HepG2 (cell line): ENCODE results near the gene ZC3H12A. TPM values are rescaled to one million over a fixed set of nuclear protein-coding genes. Genes with fewer than 3 reads are reported as not detected.

ENCODE experiments used
- ATF1 ChIP-seq: IDR thresholded peaks from 2 replicates; pipeline ENCODE4 v1.6.1; 2016; ENCODE audit warnings: mild to moderate bottlenecking, control low read depth
- CENPT ChIP-seq: sonication (generic); formaldehyde crosslinking; IDR thresholded peaks from 2 replicates; pipeline ENCODE4 v1.8.0; 2022; ENCODE audit warnings: low read depth, mild to moderate bottlenecking, moderate library complexity, missing genetic modification reagents
- CHD4 ChIP-seq: fragments of 200-600 bp; sonication (generic); IDR thresholded peaks from 2 replicates; pipeline ENCODE4 v1.7.0; 2017; ENCODE audit warnings: mild to moderate bottlenecking, low read length, borderline replicate concordance
- FOXA1 ChIP-seq, 2 experiments: fragments of 450-650 bp in 1 of 2; sonication (generic) in 1 of 2; formaldehyde crosslinking in 1 of 2; IDR thresholded peaks; 2 replicates each; pipeline versions ENCODE4 v1.4.0 to v1.6.1; 2016 to 2020; ENCODE audit warnings: missing genetic modification reagents in 1 of 2
- ISL2 ChIP-seq: sonication (generic); formaldehyde crosslinking; IDR thresholded peaks from 2 replicates; pipeline ENCODE4 v1.5.0; 2020; ENCODE audit warnings: missing genetic modification reagents
- KAT2B ChIP-seq: fragments of 150-350 bp; IDR thresholded peaks from 2 replicates; pipeline ENCODE4 v1.6.1; 2014; ENCODE audit warnings: low read depth, low read length, borderline replicate concordance
- KDM2A ChIP-seq: sonication (generic); formaldehyde crosslinking; IDR thresholded peaks from 2 replicates; pipeline ENCODE4 v1.4.0; 2020; ENCODE audit warnings: low read depth, missing genetic modification reagents, borderline replicate concordance
- MAFK ChIP-seq, 2 experiments: IDR thresholded peaks in 1 of 2; conservative IDR thresholded peaks in 1 of 2; 2 replicates each; pipeline ENCODE4 v1.6.1; 2011; ENCODE audit warnings: improper control_type of control experiment in 2 of 2, low read length in 2 of 2
- NFRKB ChIP-seq: fragments of 450-650 bp; IDR thresholded peaks from 2 replicates; pipeline ENCODE4 v1.6.1; 2017
- RAD51 ChIP-seq: fragments of 450-650 bp; IDR thresholded peaks from 2 replicates; pipeline ENCODE4 v1.6.1; 2016; ENCODE audit warnings: borderline replicate concordance
- TMF1 ChIP-seq: sonication (generic); formaldehyde crosslinking; IDR thresholded peaks from 2 replicates; pipeline ENCODE4 v1.8.1; 2022; ENCODE audit warnings: low read depth, missing genetic modification reagents
- TOE1 ChIP-seq: sonication (generic); formaldehyde crosslinking; IDR thresholded peaks from 2 replicates; pipeline ENCODE4 v1.4.0; 2020; ENCODE audit warnings: mild to moderate bottlenecking, missing genetic modification reagents
- ZKSCAN8 ChIP-seq: IDR thresholded peaks from 2 replicates; pipeline ENCODE4 v1.6.1; 2016; ENCODE audit warnings: borderline replicate concordance, missing genetic modification reagents, missing compliant biosample characterization
- ZNF432 ChIP-seq: sonication (generic); formaldehyde crosslinking; IDR thresholded peaks from 2 replicates; pipeline ENCODE4 v1.5.0; 2020; ENCODE audit warnings: missing genetic modification reagents, mild to moderate bottlenecking, borderline replicate concordance
- ZNF501 ChIP-seq: sonication (generic); formaldehyde crosslinking; IDR thresholded peaks from 2 replicates; pipeline ENCODE4 v1.5.1; 2020; ENCODE audit warnings: mild to moderate bottlenecking, moderate library complexity, missing genetic modification reagents
- ZNF547 ChIP-seq: sonication (generic); formaldehyde crosslinking; IDR thresholded peaks from 2 replicates; pipeline ENCODE4 v1.5.1; 2020; ENCODE audit warnings: mild to moderate bottlenecking, missing genetic modification reagents
- ZNF7 ChIP-seq: IDR thresholded peaks from 2 replicates; pipeline ENCODE4 v1.6.1; 2016; ENCODE audit warnings: missing biosample characterization, missing genetic modification reagents
- ZNF709 ChIP-seq: sonication (generic); formaldehyde crosslinking; IDR thresholded peaks from 2 replicates; pipeline ENCODE4 v1.5.0; 2020; ENCODE audit warnings: mild to moderate bottlenecking, missing genetic modification reagents
- polyA plus RNA-seq, 8 experiments: library from polyadenylated mRNA; depleted of rRNA in 3 of 8; stranded (reverse) in 7 of 8; unstranded in 1 of 8; fragments of >200 nt; fragmentation: Illumina TruSeq in 4 of 8; extraction: Trizol in 4 of 8; gene quantifications; 2 replicates each; pipeline versions ENCODE4 v1.2.1 to v1.2.3, GENCODE V29; 2011 to 2016; ENCODE audit warnings: low read depth in 4 of 8, missing spikeins in 1 of 8, mixed read lengths in 1 of 8; ENCODE audit not compliant: insufficient read depth in 1 of 8
- total RNA-seq, 5 experiments: library from RNA; depleted of rRNA; stranded (reverse); fragments of >200 nt; fragmentation: Illumina TruSeq; extraction: Trizol; gene quantifications; 2 replicates each; pipeline ENCODE4 v1.2.3, GENCODE V29; 2016; ENCODE audit warnings: low read depth in 1 of 5
- TF ChIP-seq, protein P1 (sequence below): sonication (generic); formaldehyde crosslinking; IDR thresholded peaks from 2 replicates; pipeline ENCODE4 v1.8.0; 2023; ENCODE audit warnings: mild to moderate bottlenecking, missing genetic modification reagents
- TF ChIP-seq, protein P2 (sequence below): IDR thresholded peaks from 2 replicates; pipeline ENCODE4 v1.6.1; 2016
- TF ChIP-seq, protein P3 (sequence below): IDR thresholded peaks from 2 replicates; pipeline ENCODE4 v1.6.1; 2016; ENCODE audit warnings: missing biosample characterization, missing genetic modification reagents, low read depth
- TF ChIP-seq, protein P4 (sequence below): sonication (generic); formaldehyde crosslinking; IDR thresholded peaks from 2 replicates; pipeline ENCODE4 v1.5.0; 2020; ENCODE audit warnings: mild to moderate bottlenecking, low read depth, missing genetic modification reagents, borderline replicate concordance
- TF ChIP-seq, protein P5 (sequence below), 2 experiments: sonication (generic) in 1 of 2; formaldehyde crosslinking in 1 of 2; IDR thresholded peaks; 2 replicates each; pipeline versions ENCODE4 v1.4.0 to v1.6.1; 2018 to 2020; ENCODE audit warnings: missing genetic modification reagents in 2 of 2, borderline replicate concordance in 1 of 2, low read depth in 1 of 2, mild to moderate bottlenecking in 1 of 2, missing biosample characterization in 1 of 2

The ZC3H12A gene
- total and polyA plus RNA-seq, 2 of the 13 experiments (the other 11 are each of a cell fraction or from before 2014, with no cell fraction given) = 6.8 to 13.3 TPM

DNA sequence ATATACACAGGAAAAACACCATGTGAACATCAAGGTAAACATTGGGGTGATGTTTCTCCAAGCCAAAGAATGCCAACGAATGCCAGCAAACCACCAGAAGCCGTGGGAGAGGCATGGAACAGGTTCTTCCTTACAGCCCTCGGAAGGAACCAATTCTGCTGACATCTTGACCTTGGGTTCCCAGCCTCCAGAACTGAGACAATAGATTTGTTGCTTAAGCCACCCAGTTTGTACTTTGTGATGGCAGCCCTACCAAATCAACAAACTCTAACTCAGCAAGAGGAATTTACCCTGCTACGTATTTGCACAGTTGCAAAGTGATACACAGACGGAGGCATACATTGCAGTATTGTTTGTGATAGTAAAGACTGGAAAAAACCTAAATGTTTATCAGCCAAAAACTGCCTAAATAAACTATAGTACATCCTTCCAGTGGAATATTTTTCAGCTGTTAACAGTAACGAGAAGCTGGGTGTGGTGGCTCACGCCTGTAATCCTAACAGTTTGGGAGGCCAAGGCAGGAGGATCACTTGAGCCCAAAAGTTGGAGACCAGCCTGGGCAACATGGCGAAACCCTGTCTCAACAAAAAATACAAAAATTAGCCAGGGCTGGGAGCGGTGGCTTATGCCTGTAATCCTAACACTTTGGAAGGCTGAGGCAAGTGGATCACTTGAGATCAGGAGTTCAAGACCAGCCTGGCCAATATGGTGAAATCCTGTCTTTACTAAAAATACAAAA is 12.5 kb upstream of the ZC3H12A start (continued):
- TF ChIP-seq TOE1 (no peak), KAT2B (no peak), ATF1 (CRISPR knock-in tag) (no peak), TMF1 (CRISPR knock-in tag) (no peak), RAD51 (no peak), CENPT (CRISPR knock-in tag) (no peak), ZNF547 (CRISPR knock-in tag) (no peak), NFRKB (no peak), MAFK (conservative IDR thresholded peaks at IDR 0.05 in 1 of 2, IDR thresholded peaks at IDR 0.05 in 1 of 2; ENCODE audit: low read length in 2 of 2) (peak in 1 of 2 experiments; percentile 5; a peak in 1 of 4 replicates), ZNF709 (CRISPR knock-in tag) (no peak), ZNF501 (no peak), KDM2A (CRISPR knock-in tag) (no peak), CHD4 (no peak), ZNF7 (CRISPR knock-in tag) (no peak), ZNF432 (no peak), ZKSCAN8 (CRISPR knock-in tag) (no peak), ISL2 (no peak), FOXA1 (IDR thresholded peaks at IDR 0.05) (no peak), FOXA1 (CRISPR knock-in tag; IDR thresholded peaks at IDR 0.05) (peak; percentile 26; the same call in 1 of the 2 replicates)
- TF ChIP-seq, protein P1, sequence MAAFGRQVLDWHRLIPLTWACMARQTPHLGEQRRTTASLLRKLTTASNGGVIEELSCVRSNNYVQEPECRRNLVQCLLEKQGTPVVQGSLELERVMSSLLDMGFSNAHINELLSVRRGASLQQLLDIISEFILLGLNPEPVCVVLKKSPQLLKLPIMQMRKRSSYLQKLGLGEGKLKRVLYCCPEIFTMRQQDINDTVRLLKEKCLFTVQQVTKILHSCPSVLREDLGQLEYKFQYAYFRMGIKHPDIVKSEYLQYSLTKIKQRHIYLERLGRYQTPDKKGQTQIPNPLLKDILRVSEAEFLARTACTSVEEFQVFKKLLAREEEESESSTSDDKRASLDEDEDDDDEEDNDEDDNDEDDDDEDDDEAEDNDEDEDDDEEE (CRISPR knock-in tag) = no peak
- TF ChIP-seq, protein P2, sequence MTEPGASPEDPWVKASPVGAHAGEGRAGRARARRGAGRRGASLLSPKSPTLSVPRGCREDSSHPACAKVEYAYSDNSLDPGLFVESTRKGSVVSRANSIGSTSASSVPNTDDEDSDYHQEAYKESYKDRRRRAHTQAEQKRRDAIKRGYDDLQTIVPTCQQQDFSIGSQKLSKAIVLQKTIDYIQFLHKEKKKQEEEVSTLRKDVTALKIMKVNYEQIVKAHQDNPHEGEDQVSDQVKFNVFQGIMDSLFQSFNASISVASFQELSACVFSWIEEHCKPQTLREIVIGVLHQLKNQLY (CRISPR knock-in tag) = no peak
- TF ChIP-seq, protein P3, sequence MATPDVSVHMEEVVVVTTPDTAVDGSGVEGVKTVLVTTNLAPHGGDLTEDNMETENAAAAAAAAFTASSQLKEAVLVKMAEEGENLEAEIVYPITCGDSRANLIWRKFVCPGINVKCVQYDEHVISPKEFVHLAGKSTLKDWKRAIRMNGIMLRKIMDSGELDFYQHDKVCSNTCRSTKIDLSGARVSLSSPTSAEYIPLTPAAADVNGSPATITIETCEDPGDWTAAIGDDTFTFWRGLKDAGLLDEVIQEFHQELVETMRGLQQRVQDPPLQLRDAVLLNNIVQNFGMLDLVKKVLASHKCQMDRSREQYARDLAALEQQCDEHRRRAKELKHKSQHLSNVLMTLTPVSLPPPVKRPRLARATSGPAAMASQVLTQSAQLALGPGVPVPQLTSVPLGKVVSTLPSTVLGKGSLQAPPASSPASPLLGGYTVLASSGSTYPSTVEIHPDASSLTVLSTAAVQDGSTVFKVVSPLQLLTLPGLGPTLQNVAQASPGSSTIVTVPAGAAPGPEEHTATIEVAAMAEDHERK (CRISPR knock-in tag) = no peak
- TF ChIP-seq, protein P4, sequence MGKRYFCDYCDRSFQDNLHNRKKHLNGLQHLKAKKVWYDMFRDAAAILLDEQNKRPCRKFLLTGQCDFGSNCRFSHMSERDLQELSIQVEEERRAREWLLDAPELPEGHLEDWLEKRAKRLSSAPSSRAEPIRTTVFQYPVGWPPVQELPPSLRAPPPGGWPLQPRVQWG (CRISPR knock-in tag) = no peak
- TF ChIP-seq, protein P5, sequence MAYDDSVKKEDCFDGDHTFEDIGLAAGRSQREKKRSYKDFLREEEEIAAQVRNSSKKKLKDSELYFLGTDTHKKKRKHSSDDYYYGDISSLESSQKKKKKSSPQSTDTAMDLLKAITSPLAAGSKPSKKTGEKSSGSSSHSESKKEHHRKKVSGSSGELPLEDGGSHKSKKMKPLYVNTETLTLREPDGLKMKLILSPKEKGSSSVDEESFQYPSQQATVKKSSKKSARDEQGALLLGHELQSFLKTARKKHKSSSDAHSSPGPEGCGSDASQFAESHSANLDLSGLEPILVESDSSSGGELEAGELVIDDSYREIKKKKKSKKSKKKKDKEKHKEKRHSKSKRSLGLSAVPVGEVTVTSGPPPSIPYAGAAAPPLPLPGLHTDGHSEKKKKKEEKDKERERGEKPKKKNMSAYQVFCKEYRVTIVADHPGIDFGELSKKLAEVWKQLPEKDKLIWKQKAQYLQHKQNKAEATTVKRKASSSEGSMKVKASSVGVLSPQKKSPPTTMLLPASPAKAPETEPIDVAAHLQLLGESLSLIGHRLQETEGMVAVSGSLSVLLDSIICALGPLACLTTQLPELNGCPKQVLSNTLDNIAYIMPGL (CRISPR knock-in tag; IDR thresholded peaks at IDR 0.05; ENCODE audit: borderline replicate concordance in 1 of 2, low read depth in 1 of 2) = no peak
